ENCODE data around the gene NOL4L.

The NOL4L gene

GRCh38 chr20:32465092-32465900 is 119.8 kb downstream of the NOL4L start:
- TF ChIP-seq CTCF (IDR thresholded peaks at IDR 0.05; ENCODE audit: borderline replicate concordance, insufficient read depth, low read depth, low read length) = no peak
- no peak overlapping the region for H3K4me3 ChIP-seq (ENCODE audit: low read depth, low read length)

- no peak overlapping the region for H3K4me3 ChIP-seq (ENCODE audit: low read depth, low read length)
- TF ChIP-seq CTCF (IDR thresholded peaks at IDR 0.05; ENCODE audit: borderline replicate concordance, insufficient read depth, low read depth, low read length) = no peak
Measured at GRCh38 chr20:32464401-32465091, 120.6 kb downstream of the NOL4L start.

- no peak for TF ChIP-seq CTCF (IDR thresholded peaks at IDR 0.05; ENCODE audit: borderline replicate concordance, insufficient read depth, low read depth, low read length)
- no peak overlapping the region for H3K4me3 ChIP-seq (ENCODE audit: low read depth, low read length)
Measured at GRCh38 chr20:32463642-32464400, 121.3 kb downstream of the NOL4L start.

- H3K4me3 ChIP-seq (ENCODE audit: low read depth, low read length) = no peak overlapping the region
- no peak for TF ChIP-seq CTCF (IDR thresholded peaks at IDR 0.05; ENCODE audit: borderline replicate concordance, insufficient read depth, low read depth, low read length)
Measured at GRCh38 chr20:32462900-32463641, 122.1 kb downstream of the NOL4L start.

GRCh38 chr20:32461836-32462600 is 123.1 kb downstream of the NOL4L start:
- no peak overlapping the region for H3K4me3 ChIP-seq (ENCODE audit: low read depth, low read length)
- TF ChIP-seq CTCF (IDR thresholded peaks at IDR 0.05; ENCODE audit: borderline replicate concordance, insufficient read depth, low read depth, low read length) = no peak

DNA sequence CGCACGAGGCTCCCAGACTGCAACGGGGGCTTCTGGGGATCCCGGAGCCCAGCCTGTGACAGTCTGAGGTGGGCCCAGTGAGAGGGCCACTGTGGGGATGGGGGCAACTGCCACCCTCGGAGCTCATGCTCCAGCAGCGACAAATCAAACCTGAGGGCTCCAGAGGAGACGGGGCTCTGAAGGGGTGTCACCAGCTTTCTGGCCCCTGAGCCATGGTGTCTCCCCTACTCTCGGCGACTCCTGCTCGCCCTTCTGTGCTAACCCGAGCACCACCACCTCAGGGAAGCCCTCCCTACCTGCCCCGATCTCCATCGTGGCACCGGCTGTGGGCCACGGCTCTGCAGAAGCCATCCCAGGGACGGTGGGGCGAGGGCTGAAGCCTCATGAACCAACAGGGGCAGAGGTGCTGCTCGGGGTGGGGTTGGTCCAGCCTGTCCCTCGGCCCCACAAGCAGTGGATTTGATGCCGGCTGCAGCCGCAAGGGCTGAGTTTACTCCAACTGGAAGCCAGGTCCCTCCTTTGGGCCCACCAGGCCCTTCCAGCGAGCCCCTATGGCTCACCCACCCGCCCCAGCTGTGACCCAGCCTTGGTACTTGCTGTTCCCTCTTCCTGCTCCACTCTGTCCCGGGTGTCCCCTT is 124.3 kb downstream of the NOL4L start:
- H3K4me3 ChIP-seq (ENCODE audit: low read depth, low read length) = no peak overlapping the region
- no peak for TF ChIP-seq CTCF (IDR thresholded peaks at IDR 0.05; ENCODE audit: borderline replicate concordance, insufficient read depth, low read depth, low read length)
